Measurements from ENCODE around the gene CNTNAP1.
A peak's percentile ranks its signal among the peaks of the same experiment; 100 is the strongest.

The CNTNAP1 gene

GRCh38 chr17:42667088-42667951, 15.0 kb upstream of the CNTNAP1 start:
- no peak; the same call in 1 of the 2 replicates for TF ChIP-seq POLR2AphosphoS5 (IDR thresholded peaks at IDR 0.05; ENCODE audit: low read depth, low read length)
- TF ChIP-seq TAF1 (IDR thresholded peaks at IDR 0.05; ENCODE audit: borderline replicate concordance, insufficient read depth, low read length) = 0 out of 2 replicates have a peak, but pooled peaks have one; percentile 26

DNA sequence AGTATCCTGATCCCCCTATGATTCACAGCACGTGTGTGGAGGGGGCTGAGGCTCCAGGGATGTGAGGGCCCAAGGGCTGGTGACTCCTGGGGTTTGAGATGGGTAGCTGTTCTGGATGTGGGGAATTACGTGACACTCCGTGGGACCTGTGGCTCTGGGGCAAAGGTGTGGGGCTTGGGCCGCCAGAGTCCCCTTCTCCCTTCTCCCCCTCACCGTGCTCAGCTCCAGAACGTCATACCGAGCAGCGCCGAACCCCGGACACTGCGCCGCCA, 12.7 kb upstream of the CNTNAP1 start:
- TF ChIP-seq TAF1 (IDR thresholded peaks at IDR 0.05; ENCODE audit: borderline replicate concordance, insufficient read depth, low read length) = no peak
- no peak for TF ChIP-seq FOXP2 (optimal IDR thresholded peaks at IDR 0.05; ENCODE audit: borderline replicate concordance, extremely low read depth, extremely low read length, insufficient read depth)
- no peak for TF ChIP-seq SIN3A (IDR thresholded peaks at IDR 0.05; ENCODE audit: borderline replicate concordance, insufficient read depth, low read length)
- TF ChIP-seq POLR2AphosphoS5 (IDR thresholded peaks at IDR 0.05; ENCODE audit: low read depth, low read length) = no peak
- TF ChIP-seq, protein P1, sequence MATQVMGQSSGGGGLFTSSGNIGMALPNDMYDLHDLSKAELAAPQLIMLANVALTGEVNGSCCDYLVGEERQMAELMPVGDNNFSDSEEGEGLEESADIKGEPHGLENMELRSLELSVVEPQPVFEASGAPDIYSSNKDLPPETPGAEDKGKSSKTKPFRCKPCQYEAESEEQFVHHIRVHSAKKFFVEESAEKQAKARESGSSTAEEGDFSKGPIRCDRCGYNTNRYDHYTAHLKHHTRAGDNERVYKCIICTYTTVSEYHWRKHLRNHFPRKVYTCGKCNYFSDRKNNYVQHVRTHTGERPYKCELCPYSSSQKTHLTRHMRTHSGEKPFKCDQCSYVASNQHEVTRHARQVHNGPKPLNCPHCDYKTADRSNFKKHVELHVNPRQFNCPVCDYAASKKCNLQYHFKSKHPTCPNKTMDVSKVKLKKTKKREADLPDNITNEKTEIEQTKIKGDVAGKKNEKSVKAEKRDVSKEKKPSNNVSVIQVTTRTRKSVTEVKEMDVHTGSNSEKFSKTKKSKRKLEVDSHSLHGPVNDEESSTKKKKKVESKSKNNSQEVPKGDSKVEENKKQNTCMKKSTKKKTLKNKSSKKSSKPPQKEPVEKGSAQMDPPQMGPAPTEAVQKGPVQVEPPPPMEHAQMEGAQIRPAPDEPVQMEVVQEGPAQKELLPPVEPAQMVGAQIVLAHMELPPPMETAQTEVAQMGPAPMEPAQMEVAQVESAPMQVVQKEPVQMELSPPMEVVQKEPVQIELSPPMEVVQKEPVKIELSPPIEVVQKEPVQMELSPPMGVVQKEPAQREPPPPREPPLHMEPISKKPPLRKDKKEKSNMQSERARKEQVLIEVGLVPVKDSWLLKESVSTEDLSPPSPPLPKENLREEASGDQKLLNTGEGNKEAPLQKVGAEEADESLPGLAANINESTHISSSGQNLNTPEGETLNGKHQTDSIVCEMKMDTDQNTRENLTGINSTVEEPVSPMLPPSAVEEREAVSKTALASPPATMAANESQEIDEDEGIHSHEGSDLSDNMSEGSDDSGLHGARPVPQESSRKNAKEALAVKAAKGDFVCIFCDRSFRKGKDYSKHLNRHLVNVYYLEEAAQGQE (IDR thresholded peaks at IDR 0.05; ENCODE audit: insufficient read depth in 1 of 2, low read depth in 2 of 2, low read length in 2 of 2) = no peak

- TF ChIP-seq POLR2AphosphoS5 (IDR thresholded peaks at IDR 0.05; ENCODE audit: low read depth, low read length) = peak; percentile 31; the same call in 1 of the 2 replicates
- TF ChIP-seq SIN3A (IDR thresholded peaks at IDR 0.05; ENCODE audit: borderline replicate concordance, insufficient read depth, low read length) = no peak
Measured at GRCh38 chr17:42669977-42670788, 12.1 kb upstream of the CNTNAP1 start.

GRCh38 chr17:42670789-42671657, 11.3 kb upstream of the CNTNAP1 start:
- TF ChIP-seq, protein P1 (IDR thresholded peaks at IDR 0.05; ENCODE audit: insufficient read depth in 1 of 2, low read depth in 2 of 2, low read length in 2 of 2) = no peak
- no peak for TF ChIP-seq SIN3A (IDR thresholded peaks at IDR 0.05; ENCODE audit: borderline replicate concordance, insufficient read depth, low read length)
- TF ChIP-seq FOXP2 (optimal IDR thresholded peaks at IDR 0.05; ENCODE audit: borderline replicate concordance, extremely low read depth, extremely low read length, insufficient read depth) = no peak
- TF ChIP-seq POLR2AphosphoS5 (IDR thresholded peaks at IDR 0.05; ENCODE audit: low read depth, low read length) = no peak; the same call in 1 of the 2 replicates

DNA sequence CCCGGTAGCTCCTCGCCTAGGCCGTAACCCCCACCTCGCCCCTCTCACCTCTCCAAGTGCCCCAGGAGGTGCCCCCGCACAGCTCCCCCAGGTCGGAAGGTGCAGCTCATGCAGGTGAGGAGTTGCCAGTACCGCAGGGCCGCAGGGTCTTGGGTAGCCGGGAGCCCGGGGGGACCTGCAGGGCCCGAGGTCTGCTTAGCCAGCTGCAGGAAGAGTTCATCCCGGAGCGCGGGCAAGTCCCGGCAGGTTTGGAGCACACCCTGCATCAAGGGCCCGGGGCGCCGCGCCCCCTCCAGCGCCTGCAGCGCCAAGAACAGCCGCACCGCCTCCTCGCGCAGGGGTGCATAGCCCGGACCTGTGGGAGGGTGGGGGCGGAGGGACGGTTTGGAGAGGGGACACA, 10.3 kb upstream of the CNTNAP1 start:
- TF ChIP-seq TAF1 (IDR thresholded peaks at IDR 0.05; ENCODE audit: borderline replicate concordance, insufficient read depth, low read length) = no peak
- no peak for TF ChIP-seq SIN3A (IDR thresholded peaks at IDR 0.05; ENCODE audit: borderline replicate concordance, insufficient read depth, low read length)
- TF ChIP-seq POLR2AphosphoS5 (IDR thresholded peaks at IDR 0.05; ENCODE audit: low read depth, low read length) = no peak
- TF ChIP-seq, protein P1 (IDR thresholded peaks at IDR 0.05; ENCODE audit: insufficient read depth in 1 of 2, low read depth in 2 of 2, low read length in 2 of 2) = no peak
- TF ChIP-seq FOXP2 (optimal IDR thresholded peaks at IDR 0.05; ENCODE audit: borderline replicate concordance, extremely low read depth, extremely low read length, insufficient read depth) = no peak
